GM18951 (cell line): ENCODE data around the gene CLIP2.

Experiments
- POLR2A ChIP-seq: IDR thresholded peaks from 4 replicates; pipeline ENCODE4 v1.6.1; 2011; ENCODE audit warnings: mild to moderate bottlenecking; ENCODE audit not compliant: insufficient read length, insufficient read depth; ENCODE audit errors: extremely low read depth
- in situ Hi-C: fragments of 300-500 bp; cut with MboI; formaldehyde crosslinking; loops from one replicate; pipeline ENCODE4 v1.12.0; 2022; ENCODE audit warnings: low sequenced_read_pairs, mixed read lengths, inconsistent platforms; ENCODE audit not compliant: unreplicated experiment

CLIP2 gene

GRCh38 chr7:74454021-74454924 lies 165.1 kb downstream of the CLIP2 start:
- in situ Hi-C loops, result no loop called here
- no peak for TF ChIP-seq POLR2A

DNA sequence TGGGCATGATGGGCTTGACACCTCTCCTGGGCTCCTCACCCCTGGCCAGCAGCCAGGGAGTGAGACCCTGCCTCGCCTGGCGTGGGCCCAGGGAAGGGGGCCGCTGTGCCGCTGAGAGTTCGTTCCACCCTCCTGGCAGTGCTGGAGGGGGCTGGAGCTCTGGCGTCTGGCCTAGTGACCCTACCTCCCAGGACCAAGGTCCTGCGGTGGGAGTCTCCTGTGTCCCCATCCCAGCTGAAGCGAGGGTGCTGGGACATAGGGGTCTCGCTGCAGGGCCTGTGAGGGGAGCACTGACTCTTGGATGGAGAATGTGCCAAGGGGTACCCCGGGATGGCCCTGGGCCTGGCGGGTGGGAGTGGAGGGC lies 165.7 kb downstream of the CLIP2 start:
- in situ Hi-C loops, result no loop called here
- TF ChIP-seq POLR2A, result no peak

- in situ Hi-C loops, result no loop called here
- no peak for TF ChIP-seq POLR2A
Measured at GRCh38 chr7:74455291-74455804, 166.1 kb downstream of the CLIP2 start.
